ENCODE data around the gene CPN1.

Gene CPN1

DNA sequence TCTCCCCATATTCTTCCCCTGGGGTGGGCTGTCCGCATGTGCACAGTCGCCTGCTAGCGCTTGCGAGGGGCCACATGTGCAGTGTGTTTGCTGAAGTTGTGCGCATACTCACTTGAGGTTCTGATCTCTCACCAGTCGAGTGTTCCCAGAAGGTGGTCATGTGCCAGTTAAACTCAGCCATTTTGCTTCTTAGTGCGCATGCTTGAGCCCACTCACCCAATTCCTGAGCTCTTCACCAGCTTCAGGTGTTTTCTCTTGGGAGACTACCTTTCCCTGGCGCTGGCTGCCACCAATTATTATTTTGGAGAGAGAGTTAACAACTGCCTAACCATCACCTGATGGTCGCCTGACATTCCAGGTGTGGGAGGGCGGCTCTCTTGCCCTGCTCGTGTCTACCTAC is 25.2 kb upstream of the CPN1 start:
- Histone ChIP-seq H2BK5ac (ENCODE audit: low read length) (no peak overlapping the region), H3K4me3 (ENCODE audit: low read length in 2 of 2) (peak overlapping the region in 1 of 2 donors; percentile 46), H3K9me3 (replicated peaks in 1 of 2; ENCODE audit: control insufficient read depth in 2 of 2, insufficient read depth in 1 of 2, low read depth in 1 of 2, low read length in 2 of 2) (peaks cover 0 to 2% of the 10 kb centered on the region in 2 donors), H4K8ac (ENCODE audit: low read depth, low read length) (no peak overlapping the region), H2AK5ac (ENCODE audit: low read depth, low read length) (no peak overlapping the region), H2BK15ac (ENCODE audit: low read length) (no peak overlapping the region), H3K4ac (ENCODE audit: low read length) (no peak overlapping the region), H3K27ac (replicated peaks; ENCODE audit: low read length) (no peak overlapping the region), H4K91ac (ENCODE audit: low read depth, low read length, poor library complexity) (no peak overlapping the region), H3K14ac (ENCODE audit: low read length) (no peak overlapping the region), H3K27me3 (ENCODE audit: control insufficient read depth in 3 of 3, insufficient read depth in 3 of 3, low read depth in 1 of 3, low read length in 3 of 3) (no peaks in the 10 kb centered on the region), H2BK120ac (ENCODE audit: low read depth, low read length) (no peak overlapping the region), H3K9ac (ENCODE audit: low read depth, low read length, poor library complexity) (no peak overlapping the region), H3K79me1 (ENCODE audit: low read depth, low read length) (no peaks in the 10 kb centered on the region), H3K4me2 (ENCODE audit: insufficient read depth, low read length, poor library complexity, severe bottlenecking) (no peak overlapping the region), H2AFZ (ENCODE audit: low read length) (no peak overlapping the region), H3K18ac (ENCODE audit: low read length) (no peak overlapping the region), H3K36me3 (replicated peaks in 1 of 2; ENCODE audit: control insufficient read depth in 2 of 2, insufficient read depth in 2 of 2, low read length in 2 of 2) (no peaks in the 10 kb centered on the region), H3K23ac (ENCODE audit: low read depth, low read length, poor library complexity) (no peak overlapping the region), H2BK12ac (ENCODE audit: low read length) (no peak overlapping the region), H3K4me1 (ENCODE audit: control insufficient read depth in 2 of 2, insufficient read depth in 1 of 2, low read depth in 1 of 2, low read length in 2 of 2) (no peaks in the 10 kb centered on the region)
- DNase-seq (ENCODE audit: low spot score), result no peak
- no CpG with 5 or more reads among the region's 11 CpGs for WGBS, 2 donors (ENCODE audit: extremely low coverage in 2 of 2, insufficient read length in 2 of 2, insufficient replicate concordance in 1 of 2)

DNA sequence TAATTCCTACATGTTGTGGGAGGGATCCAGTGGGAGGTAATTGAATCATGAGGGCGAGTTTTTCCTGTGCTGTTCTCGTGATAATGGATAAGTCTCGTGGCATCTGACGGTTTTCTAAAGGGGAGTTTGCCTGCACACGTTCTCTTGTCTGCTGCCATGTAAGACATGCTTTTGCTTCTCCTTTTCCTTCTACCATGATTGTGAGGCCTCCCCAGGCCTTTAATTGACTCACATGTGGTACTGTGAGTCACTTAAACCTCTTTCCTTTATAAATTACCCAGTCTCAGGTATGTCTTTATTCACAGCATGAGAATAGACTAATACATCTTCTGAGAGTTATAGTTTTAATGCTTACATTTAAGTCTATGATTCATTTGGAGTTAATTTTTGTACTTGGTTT is 22.6 kb upstream of the CPN1 start:
- no peak overlapping the region for H2BK5ac ChIP-seq (ENCODE audit: low read length)
- no peak overlapping the region for H3K18ac ChIP-seq (ENCODE audit: low read length)
- no peak overlapping the region for H2BK15ac ChIP-seq (ENCODE audit: low read length)
- H3K23ac ChIP-seq (ENCODE audit: low read depth, low read length, poor library complexity), result no peak overlapping the region
- H3K9me3 ChIP-seq (replicated peaks in 1 of 2; ENCODE audit: control insufficient read depth in 2 of 2, insufficient read depth in 1 of 2, low read depth in 1 of 2, low read length in 2 of 2), result peaks cover 0 to 2% of the 10 kb centered on the region in 2 donors
- H3K4ac ChIP-seq (ENCODE audit: low read length), result no peak overlapping the region
- no peak overlapping the region for H3K4me3 ChIP-seq (ENCODE audit: low read length in 2 of 2)
- DNase-seq (ENCODE audit: low spot score), result no peak
- no peak overlapping the region for H2BK120ac ChIP-seq (ENCODE audit: low read depth, low read length)
- peaks cover 0 to 3% (median 0%) of the 10 kb centered on the region in 3 experiments for H3K27me3 ChIP-seq (ENCODE audit: control insufficient read depth in 3 of 3, insufficient read depth in 3 of 3, low read depth in 1 of 3, low read length in 3 of 3)
- no peak overlapping the region for H3K27ac ChIP-seq (replicated peaks; ENCODE audit: low read length)
- H3K79me1 ChIP-seq (ENCODE audit: low read depth, low read length), result no peaks in the 10 kb centered on the region
- no CpG with 5 or more reads among the region's 5 CpGs for WGBS, 2 donors (ENCODE audit: extremely low coverage in 2 of 2, insufficient read length in 2 of 2, insufficient replicate concordance in 1 of 2)
- no peaks in the 10 kb centered on the region for H3K36me3 ChIP-seq (replicated peaks in 1 of 2; ENCODE audit: control insufficient read depth in 2 of 2, insufficient read depth in 2 of 2, low read length in 2 of 2)
- no peak overlapping the region for H2AFZ ChIP-seq (ENCODE audit: low read length)
- H3K4me2 ChIP-seq (ENCODE audit: insufficient read depth, low read length, poor library complexity, severe bottlenecking), result no peak overlapping the region
- H3K9ac ChIP-seq (ENCODE audit: low read depth, low read length, poor library complexity), result no peak overlapping the region
- no peak overlapping the region for H3K14ac ChIP-seq (ENCODE audit: low read length)
- H2BK12ac ChIP-seq (ENCODE audit: low read length), result no peak overlapping the region
- no peak overlapping the region for H4K91ac ChIP-seq (ENCODE audit: low read depth, low read length, poor library complexity)
- no peaks in the 10 kb centered on the region for H3K4me1 ChIP-seq (ENCODE audit: control insufficient read depth in 2 of 2, insufficient read depth in 1 of 2, low read depth in 1 of 2, low read length in 2 of 2)
- no peak overlapping the region for H4K8ac ChIP-seq (ENCODE audit: low read depth, low read length)
- no peak overlapping the region for H2AK5ac ChIP-seq (ENCODE audit: low read depth, low read length)

DNA sequence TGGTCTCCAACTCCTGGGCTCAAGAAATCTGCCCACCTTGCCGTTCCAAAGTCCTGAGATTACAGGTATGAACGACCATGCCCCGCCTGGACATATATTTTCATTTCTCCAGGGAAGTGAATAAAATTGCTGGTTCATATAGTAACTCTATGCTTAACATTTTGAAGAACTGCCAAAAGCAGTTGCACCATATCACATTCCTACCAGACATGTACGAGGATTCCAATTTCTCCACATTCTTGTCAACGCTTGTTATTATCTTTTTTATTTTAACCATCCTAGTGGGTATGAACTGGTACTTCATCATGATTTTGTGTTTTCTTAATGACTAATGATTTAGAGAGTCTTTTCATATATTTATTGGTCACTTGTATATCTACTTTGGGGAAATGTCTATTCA is 21.9 kb upstream of the CPN1 start:
- Histone ChIP-seq H3K4ac (ENCODE audit: low read length) (no peak overlapping the region), H3K4me2 (ENCODE audit: insufficient read depth, low read length, poor library complexity, severe bottlenecking) (no peak overlapping the region), H4K91ac (ENCODE audit: low read depth, low read length, poor library complexity) (no peak overlapping the region), H3K18ac (ENCODE audit: low read length) (no peak overlapping the region), H3K79me1 (ENCODE audit: low read depth, low read length) (no peaks in the 10 kb centered on the region), H2AK5ac (ENCODE audit: low read depth, low read length) (no peak overlapping the region), H3K9ac (ENCODE audit: low read depth, low read length, poor library complexity) (no peak overlapping the region), H3K9me3 (replicated peaks in 1 of 2; ENCODE audit: control insufficient read depth in 2 of 2, insufficient read depth in 1 of 2, low read depth in 1 of 2, low read length in 2 of 2) (peaks cover 0 to 2% of the 10 kb centered on the region in 2 donors), H3K27me3 (ENCODE audit: control insufficient read depth in 3 of 3, insufficient read depth in 3 of 3, low read depth in 1 of 3, low read length in 3 of 3) (peaks cover 0 to 3% (median 0%) of the 10 kb centered on the region in 3 experiments), H2BK120ac (ENCODE audit: low read depth, low read length) (no peak overlapping the region), H2BK12ac (ENCODE audit: low read length) (no peak overlapping the region), H3K36me3 (replicated peaks in 1 of 2; ENCODE audit: control insufficient read depth in 2 of 2, insufficient read depth in 2 of 2, low read length in 2 of 2) (no peaks in the 10 kb centered on the region), H2AFZ (ENCODE audit: low read length) (no peak overlapping the region), H2BK15ac (ENCODE audit: low read length) (no peak overlapping the region), H3K4me1 (ENCODE audit: control insufficient read depth in 2 of 2, insufficient read depth in 1 of 2, low read depth in 1 of 2, low read length in 2 of 2) (no peaks in the 10 kb centered on the region), H3K14ac (ENCODE audit: low read length) (no peak overlapping the region), H3K23ac (ENCODE audit: low read depth, low read length, poor library complexity) (no peak overlapping the region), H3K27ac (replicated peaks; ENCODE audit: low read length) (no peak overlapping the region), H2BK5ac (ENCODE audit: low read length) (no peak overlapping the region), H3K4me3 (ENCODE audit: low read length in 2 of 2) (no peak overlapping the region), H4K8ac (ENCODE audit: low read depth, low read length) (no peak overlapping the region)
- DNase-seq (ENCODE audit: low spot score), result no peak
- no CpG with 5 or more reads among the region's 5 CpGs for WGBS, 2 donors (ENCODE audit: extremely low coverage in 2 of 2, insufficient read length in 2 of 2, insufficient replicate concordance in 1 of 2)

DNA sequence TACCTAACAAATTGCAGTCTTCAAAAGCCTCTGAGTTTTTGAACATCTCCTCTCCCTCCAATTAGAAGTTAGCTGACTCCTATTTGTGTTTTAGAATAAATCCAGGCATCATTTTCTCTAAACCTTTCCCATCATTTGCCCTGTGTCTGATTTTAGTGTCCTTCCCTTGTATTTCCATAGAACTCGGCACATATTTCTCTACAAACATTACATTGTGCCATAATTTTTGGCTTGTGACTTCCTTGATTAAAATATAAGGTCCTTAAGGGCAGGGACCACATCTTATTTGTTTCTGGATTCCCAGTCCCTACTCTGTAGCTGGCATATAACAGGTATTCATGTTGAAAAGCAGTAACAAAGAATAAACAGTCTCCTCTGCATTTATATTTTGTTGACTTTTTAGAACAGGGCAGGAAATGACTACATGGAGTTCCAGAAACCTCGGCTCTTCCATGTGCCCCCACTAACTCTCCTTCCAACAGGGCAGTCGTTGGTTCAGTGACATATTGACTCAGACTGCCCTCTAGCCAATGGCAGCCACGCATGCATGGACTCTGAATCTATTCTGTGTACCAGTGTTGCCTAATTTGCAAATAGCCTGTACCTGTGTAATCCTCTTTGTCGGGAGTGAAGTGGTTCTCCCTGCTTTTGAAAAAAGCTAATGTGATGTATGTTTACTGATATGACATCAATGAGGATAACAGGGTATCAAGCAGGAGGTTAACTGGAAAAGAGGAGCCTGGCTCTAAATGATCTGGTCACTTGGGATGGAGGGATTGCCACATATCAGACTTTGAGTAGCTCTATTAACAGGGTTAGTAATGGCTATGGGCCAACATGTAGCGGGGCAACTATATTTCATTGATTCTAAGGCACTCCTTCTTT is 19.8 kb upstream of the CPN1 start:
- Histone ChIP-seq H3K4me3 (ENCODE audit: low read length in 2 of 2) (no peak overlapping the region), H2AFZ (ENCODE audit: low read length) (peak overlapping the region; percentile 37), H3K27me3 (ENCODE audit: control insufficient read depth in 3 of 3, insufficient read depth in 3 of 3, low read depth in 1 of 3, low read length in 3 of 3) (peaks cover 0 to 3% (median 0%) of the 10 kb centered on the region in 3 experiments), H3K9ac (ENCODE audit: low read depth, low read length, poor library complexity) (no peak overlapping the region), H3K18ac (ENCODE audit: low read length) (no peak overlapping the region), H3K4ac (ENCODE audit: low read length) (no peak overlapping the region), H2BK15ac (ENCODE audit: low read length) (no peak overlapping the region), H3K23ac (ENCODE audit: low read depth, low read length, poor library complexity) (no peak overlapping the region), H3K4me1 (ENCODE audit: control insufficient read depth in 2 of 2, insufficient read depth in 1 of 2, low read depth in 1 of 2, low read length in 2 of 2) (no peaks in the 10 kb centered on the region), H2BK120ac (ENCODE audit: low read depth, low read length) (no peak overlapping the region), H3K36me3 (replicated peaks in 1 of 2; ENCODE audit: control insufficient read depth in 2 of 2, insufficient read depth in 2 of 2, low read length in 2 of 2) (no peaks in the 10 kb centered on the region), H3K14ac (ENCODE audit: low read length) (no peak overlapping the region), H2BK5ac (ENCODE audit: low read length) (no peak overlapping the region), H4K8ac (ENCODE audit: low read depth, low read length) (no peak overlapping the region), H3K79me1 (ENCODE audit: low read depth, low read length) (no peaks in the 10 kb centered on the region), H2BK12ac (ENCODE audit: low read length) (no peak overlapping the region), H4K91ac (ENCODE audit: low read depth, low read length, poor library complexity) (no peak overlapping the region), H3K9me3 (replicated peaks in 1 of 2; ENCODE audit: control insufficient read depth in 2 of 2, insufficient read depth in 1 of 2, low read depth in 1 of 2, low read length in 2 of 2) (peaks cover 0 to 2% of the 10 kb centered on the region in 2 donors), H3K4me2 (ENCODE audit: insufficient read depth, low read length, poor library complexity, severe bottlenecking) (no peak overlapping the region), H2AK5ac (ENCODE audit: low read depth, low read length) (no peak overlapping the region), H3K27ac (replicated peaks; ENCODE audit: low read length) (no peak overlapping the region)
- DNase-seq (ENCODE audit: low spot score), result no peak
- WGBS, 2 donors (ENCODE audit: extremely low coverage in 2 of 2, insufficient read length in 2 of 2, insufficient replicate concordance in 1 of 2), result no CpG with 5 or more reads among the region's 6 CpGs

All from neuronal stem cell (in vitro differentiated cells).